Gastroesophageal sphincter (tissue), 3 donors: Measurements from ENCODE around the gene TUSC7.

ENCODE experiments used
- EP300 ChIP-seq: sonication (generic); formaldehyde crosslinking; IDR thresholded peaks from one replicate; pipeline ENCODE4 v1.6.1; 2017; ENCODE audit warnings: antibody characterized with exemption, mild to moderate bottlenecking
- POLR2A ChIP-seq, 2 donors: fragments of 450-650 bp; IDR thresholded peaks; one replicate each; pipeline ENCODE4 v1.6.1; 2017; ENCODE audit warnings: antibody characterized with exemption in 2 of 2, mild to moderate bottlenecking in 2 of 2, moderate library complexity in 1 of 2
- TF ChIP-seq, protein P1 (sequence below), 4 experiments: fragments of 200-600 bp in 2 of 4; fragments of 450-650 bp in 2 of 4; sonication (generic) in 1 of 4; IDR thresholded peaks; one replicate each; pipeline ENCODE4 v1.5.1; 2017 to 2019; ENCODE audit warnings: antibody characterized with exemption in 4 of 4, mild to moderate bottlenecking in 2 of 4, moderate library complexity in 2 of 4

DNA sequence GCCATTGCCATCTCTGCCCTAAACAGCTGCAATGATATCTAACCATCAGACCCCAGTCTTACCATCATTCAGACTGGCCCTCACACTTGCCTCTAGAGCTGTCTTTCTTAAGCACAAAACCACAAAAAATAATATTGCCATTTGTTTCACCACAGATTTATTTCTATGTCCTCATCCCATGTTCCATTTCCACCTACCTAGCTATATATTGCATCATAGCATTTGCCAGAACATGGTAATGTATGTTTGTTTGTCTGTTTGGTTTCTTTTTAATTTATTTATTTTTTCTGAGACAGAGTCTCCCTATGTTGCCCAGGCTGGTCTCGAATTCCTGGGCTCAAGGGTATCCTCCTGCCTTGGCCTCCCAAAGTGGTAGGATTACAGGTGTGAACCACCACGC, 18.5 kb upstream of the TUSC7 start:
- TF ChIP-seq POLR2A (IDR thresholded peaks at IDR 0.05) (no peak), EP300 (no peak)
- TF ChIP-seq, protein P1, sequence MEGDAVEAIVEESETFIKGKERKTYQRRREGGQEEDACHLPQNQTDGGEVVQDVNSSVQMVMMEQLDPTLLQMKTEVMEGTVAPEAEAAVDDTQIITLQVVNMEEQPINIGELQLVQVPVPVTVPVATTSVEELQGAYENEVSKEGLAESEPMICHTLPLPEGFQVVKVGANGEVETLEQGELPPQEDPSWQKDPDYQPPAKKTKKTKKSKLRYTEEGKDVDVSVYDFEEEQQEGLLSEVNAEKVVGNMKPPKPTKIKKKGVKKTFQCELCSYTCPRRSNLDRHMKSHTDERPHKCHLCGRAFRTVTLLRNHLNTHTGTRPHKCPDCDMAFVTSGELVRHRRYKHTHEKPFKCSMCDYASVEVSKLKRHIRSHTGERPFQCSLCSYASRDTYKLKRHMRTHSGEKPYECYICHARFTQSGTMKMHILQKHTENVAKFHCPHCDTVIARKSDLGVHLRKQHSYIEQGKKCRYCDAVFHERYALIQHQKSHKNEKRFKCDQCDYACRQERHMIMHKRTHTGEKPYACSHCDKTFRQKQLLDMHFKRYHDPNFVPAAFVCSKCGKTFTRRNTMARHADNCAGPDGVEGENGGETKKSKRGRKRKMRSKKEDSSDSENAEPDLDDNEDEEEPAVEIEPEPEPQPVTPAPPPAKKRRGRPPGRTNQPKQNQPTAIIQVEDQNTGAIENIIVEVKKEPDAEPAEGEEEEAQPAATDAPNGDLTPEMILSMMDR (IDR thresholded peaks at IDR 0.05): no peak
